ENCODE data around the gene SPRN.

- TF ChIP-seq POLR2A (IDR thresholded peaks at IDR 0.05), result no peak
- TF ChIP-seq, protein P1, sequence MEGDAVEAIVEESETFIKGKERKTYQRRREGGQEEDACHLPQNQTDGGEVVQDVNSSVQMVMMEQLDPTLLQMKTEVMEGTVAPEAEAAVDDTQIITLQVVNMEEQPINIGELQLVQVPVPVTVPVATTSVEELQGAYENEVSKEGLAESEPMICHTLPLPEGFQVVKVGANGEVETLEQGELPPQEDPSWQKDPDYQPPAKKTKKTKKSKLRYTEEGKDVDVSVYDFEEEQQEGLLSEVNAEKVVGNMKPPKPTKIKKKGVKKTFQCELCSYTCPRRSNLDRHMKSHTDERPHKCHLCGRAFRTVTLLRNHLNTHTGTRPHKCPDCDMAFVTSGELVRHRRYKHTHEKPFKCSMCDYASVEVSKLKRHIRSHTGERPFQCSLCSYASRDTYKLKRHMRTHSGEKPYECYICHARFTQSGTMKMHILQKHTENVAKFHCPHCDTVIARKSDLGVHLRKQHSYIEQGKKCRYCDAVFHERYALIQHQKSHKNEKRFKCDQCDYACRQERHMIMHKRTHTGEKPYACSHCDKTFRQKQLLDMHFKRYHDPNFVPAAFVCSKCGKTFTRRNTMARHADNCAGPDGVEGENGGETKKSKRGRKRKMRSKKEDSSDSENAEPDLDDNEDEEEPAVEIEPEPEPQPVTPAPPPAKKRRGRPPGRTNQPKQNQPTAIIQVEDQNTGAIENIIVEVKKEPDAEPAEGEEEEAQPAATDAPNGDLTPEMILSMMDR (IDR thresholded peaks at IDR 0.05), result no peak
These were observed 33.2 kb downstream of the SPRN start for GRCh38 chr10:133391249-133391635.
